Epithelial cell of proximal tubule (primary cell): ENCODE measurements around the gene TOLLIP. TPM values are rescaled to one million over a fixed set of nuclear protein-coding genes. Genes with fewer than 3 reads are reported as not detected.

Experiments
- DNase-seq: peaks from one replicate; pipeline ENCODE4 v3.0.0-alpha.2; 2011; ENCODE audit warnings: low read depth
- H3K4me3 ChIP-seq: 2 replicates; pipeline ENCODE4 v1.5.1; 2011; ENCODE audit warnings: low read depth, mild to moderate bottlenecking, low read length
- CTCF ChIP-seq: conservative IDR thresholded peaks from 2 replicates; pipeline ENCODE4 v1.5.1; 2012; ENCODE audit warnings: low read depth, mild to moderate bottlenecking, low read length
- total RNA-seq: library from RNA; depleted of rRNA; stranded (reverse); fragments of >200 nt; gene quantifications from 2 replicates; pipeline ENCODE4 v1.2.3, GENCODE V29; 2015

TOLLIP gene
- total RNA-seq, 1 donor from 2014 or later: 22.0 TPM

GRCh38 chr11:1295591-1295990 is 13.8 kb downstream of the TOLLIP start:
- H3K4me3 ChIP-seq: no peak overlapping the region
- no peak for TF ChIP-seq CTCF
- no peak for DNase-seq

- TF ChIP-seq CTCF: no peak
- no peak overlapping the region for H3K4me3 ChIP-seq
- no peak for DNase-seq
Measured at GRCh38 chr11:1295086-1295485, 14.3 kb downstream of the TOLLIP start.

- DNase-seq: no peak
- no peak overlapping the region for H3K4me3 ChIP-seq
- peak; percentile 47 for TF ChIP-seq CTCF
Measured at GRCh38 chr11:1293619-1294015, 15.8 kb downstream of the TOLLIP start.

GRCh38 chr11:1292644-1293618 is 16.5 kb downstream of the TOLLIP start:
- no peak for TF ChIP-seq CTCF
- no peak overlapping the region for H3K4me3 ChIP-seq
- DNase-seq: no peak

- H3K4me3 ChIP-seq: no peak overlapping the region
- no peak for TF ChIP-seq CTCF
- DNase-seq: no peak
Measured at GRCh38 chr11:1292018-1292643, 17.3 kb downstream of the TOLLIP start.

GRCh38 chr11:1291295-1292017 is 18.0 kb downstream of the TOLLIP start:
- TF ChIP-seq CTCF: no peak
- H3K4me3 ChIP-seq: no peak overlapping the region
- no peak for DNase-seq
